Measurements from ENCODE around the gene CD300LD. TPM values are rescaled to one million over a fixed set of nuclear protein-coding genes. Genes with fewer than 3 reads are reported as not detected.

Gene CD300LD
- total and polyA plus RNA-seq, 2 of the 8 experiments (the other 6 are each of a cell fraction or from before 2014, with no cell fraction given): not detected

DNA sequence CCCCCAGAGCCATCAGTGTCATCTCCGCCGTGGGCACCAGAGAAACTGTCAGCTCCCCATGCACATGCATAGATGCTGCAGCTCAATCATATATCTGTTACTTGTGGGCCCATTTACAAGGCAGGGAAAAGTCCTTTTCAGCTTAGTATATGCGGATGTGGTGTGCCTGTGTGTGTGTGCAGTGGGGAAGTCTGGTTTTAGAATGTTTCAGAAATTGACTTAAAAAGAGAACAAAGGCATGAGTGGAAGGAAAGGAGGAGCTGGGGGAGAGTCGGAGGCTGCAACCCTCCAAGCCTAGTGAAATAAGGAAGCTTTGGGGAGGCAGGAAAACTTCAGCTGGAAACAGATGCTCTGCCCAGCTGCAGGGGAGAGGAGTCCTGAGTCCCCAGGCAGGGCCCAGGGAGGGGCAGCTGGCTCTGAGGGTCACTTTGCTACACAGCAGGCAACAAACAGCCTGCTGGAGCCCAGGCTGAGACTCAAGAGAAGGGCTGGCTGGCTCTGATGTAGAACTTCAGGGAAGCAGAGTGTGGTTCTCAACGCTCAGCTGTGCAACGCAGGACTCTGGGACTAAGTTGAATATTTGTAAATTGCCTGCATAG, 11.1 kb upstream of the CD300LD start:
- no peak for FAIRE-seq
- Histone ChIP-seq H2BK120ac (replicated peaks; ENCODE audit: low read depth, low read length) (no peak overlapping the region), H4K5ac (ENCODE audit: insufficient read length, low read depth, low read length) (no peak overlapping the region), H2BK15ac (ENCODE audit: low read length) (no peak overlapping the region), H3K27ac (ENCODE audit: low read depth, low read length) (no peak overlapping the region), H2BK20ac (ENCODE audit: low read length) (no peak overlapping the region), H2BK5ac (ENCODE audit: low read depth, low read length) (no peak overlapping the region), H3K4ac (replicated peaks; ENCODE audit: insufficient read length, low read depth, low read length) (no peak overlapping the region), H3K27me3 (replicated peaks in 1 of 4; ENCODE audit: control insufficient read depth in 3 of 4, extremely low read depth in 1 of 4, insufficient read depth in 3 of 4, low read length in 3 of 4) (peaks cover 0 to 2% (median 0%) of the 10 kb centered on the region in 4 experiments; a peak in 2 of 7 replicates), H3K79me1 (ENCODE audit: low read depth, low read length) (no peaks in the 10 kb centered on the region), H3K4me1 (replicated peaks in 1 of 4; ENCODE audit: control insufficient read depth in 3 of 4, insufficient read depth in 4 of 4, low read length in 3 of 4) (peaks cover 0 to 6% (median 2%) of the 10 kb centered on the region in 4 experiments; a peak in 1 of 7 replicates), H3K18ac (ENCODE audit: extremely low read depth, low read length) (no peak overlapping the region), H2BK12ac (ENCODE audit: low read depth, low read length) (no peak overlapping the region), H3K9ac (replicated peaks in 1 of 4; ENCODE audit: extremely low read depth in 1 of 4, low read depth in 3 of 4, low read length in 3 of 4) (no peak overlapping the region), H3K36me3 (ENCODE audit: control insufficient read depth in 2 of 4, insufficient read depth in 4 of 4, low read length in 3 of 4) (no peaks in the 10 kb centered on the region), H3K4me2 (ENCODE audit: insufficient read depth in 1 of 2, low read depth in 2 of 2, low read length in 2 of 2) (no peak overlapping the region), H3K14ac (ENCODE audit: insufficient read length) (no peak overlapping the region), H3K23me2 (ENCODE audit: low read depth, low read length) (peaks cover 2% of the 10 kb centered on the region; the same call in 1 of the 2 replicates), H4K91ac (replicated peaks; ENCODE audit: insufficient read length, low read length) (no peak overlapping the region), H2AK5ac (ENCODE audit: low read depth, low read length) (no peak overlapping the region), H4K20me1 (replicated peaks in 1 of 2; ENCODE audit: control insufficient read depth in 1 of 2, insufficient read depth in 2 of 2, low read length in 2 of 2) (peaks cover 0 to 1% of the 10 kb centered on the region in 2 experiments), H3K56ac (replicated peaks; ENCODE audit: insufficient read length, low read depth, low read length) (no peak overlapping the region), H3K79me2 (ENCODE audit: control insufficient read depth in 1 of 2, insufficient read depth in 2 of 2, low read length in 2 of 2) (no peaks in the 10 kb centered on the region), H3K9me3 (ENCODE audit: insufficient read depth in 2 of 2, low read depth in 1 of 2, low read length in 1 of 2) (no peaks in the 10 kb centered on the region), H3K23ac (ENCODE audit: insufficient read length) (no peak overlapping the region), H2AFZ (ENCODE audit: low read length) (no peak overlapping the region), H3K4me3 (ENCODE audit: extremely low read depth in 1 of 4, insufficient read depth in 2 of 4, low read depth in 3 of 4, low read length in 4 of 4) (no peak overlapping the region), H4K8ac (ENCODE audit: extremely low read depth, insufficient read depth, low read length) (no peak overlapping the region)
- TF ChIP-seq, protein P1, sequence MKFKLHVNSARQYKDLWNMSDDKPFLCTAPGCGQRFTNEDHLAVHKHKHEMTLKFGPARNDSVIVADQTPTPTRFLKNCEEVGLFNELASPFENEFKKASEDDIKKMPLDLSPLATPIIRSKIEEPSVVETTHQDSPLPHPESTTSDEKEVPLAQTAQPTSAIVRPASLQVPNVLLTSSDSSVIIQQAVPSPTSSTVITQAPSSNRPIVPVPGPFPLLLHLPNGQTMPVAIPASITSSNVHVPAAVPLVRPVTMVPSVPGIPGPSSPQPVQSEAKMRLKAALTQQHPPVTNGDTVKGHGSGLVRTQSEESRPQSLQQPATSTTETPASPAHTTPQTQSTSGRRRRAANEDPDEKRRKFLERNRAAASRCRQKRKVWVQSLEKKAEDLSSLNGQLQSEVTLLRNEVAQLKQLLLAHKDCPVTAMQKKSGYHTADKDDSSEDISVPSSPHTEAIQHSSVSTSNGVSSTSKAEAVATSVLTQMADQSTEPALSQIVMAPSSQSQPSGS (IDR thresholded peaks at IDR 0.05; ENCODE audit: low read length): no peak
- TF ChIP-seq BRCA1 (IDR thresholded peaks at IDR 0.05; ENCODE audit: low read depth, low read length): no peak
- no peak for DNase-seq (ENCODE audit: low read depth in 1 of 2, low spot score in 2 of 2)
- ChIA-PET POLR2A (ENCODE audit: partially characterized antibody) (interaction anchor here (1.3 kb wide), 1 partner anchor 31 kb away, joined by 3 read pairs; no protein-coding TSS in a partner anchor), CTCF (ENCODE audit: partially characterized antibody) (interaction anchor here (0.5 to 5.0 kb wide), 24 partner anchors 8 to 272 kb away, joined by 3 to 33 read pairs (median 6); partner anchors contain the start of genes CD300C, CD300H and CD300LD)
- 88% methylated on average over 6 of the region's 6 CpGs; no CpG with 5 or more reads in 1 of the 2 experiments for WGBS, 2 experiments (ENCODE audit: extremely low coverage in 1 of 2, insufficient coverage in 1 of 2, insufficient read length in 1 of 2, insufficient replicate concordance in 2 of 2, low coverage in 1 of 2, low lambda C conversion rate in 2 of 2, missing lambda C conversion rate in 1 of 2)

All from H1 (cell line).